HepG2 (cell line): ENCODE results near the gene TWIST2. TPM values are rescaled to one million over a fixed set of nuclear protein-coding genes. Genes with fewer than 3 reads are reported as not detected.

Source experiments
- ATAC-seq: fragments of 200-7000 bp; cut with Tn5 transposase; 3 replicates; pipeline ENCODE4 v1.9.1; 2020; ENCODE audit warnings: mild to moderate bottlenecking, moderate library complexity
- BruUV-seq: library from RNA; stranded (reverse); fragments of 400-500 nt; replicated peaks from 2 replicates; lab custom pipeline; 2021; lab: Mats Ljungman, UMichigan
- CTCF ChIA-PET: fragments of 300-600 bp; formaldehyde crosslinking; extraction: SDS; loops from one replicate; lab custom pipeline; 2021; ENCODE audit warnings: low total read pairs, inconsistent platforms, low intra/inter-chr PET ratio; lab: Yijun Ruan, JAX
- POLR2A ChIA-PET: fragments of 350-600 bp; sonication (Branson Sonifier 250); formaldehyde crosslinking; loops from one replicate; lab custom pipeline; 2020; ENCODE audit warnings: antibody characterized with exemption, inconsistent platforms; lab: Yijun Ruan, JAX
- DNase-seq: peaks from one replicate; pipeline ENCODE4 v3.0.0-alpha.2; 2015; ENCODE audit warnings: low spot score
- FAIRE-seq: peaks from 3 replicates; lab custom pipeline; 2011; peaks lifted over from hg19 to GRCh38; lab: Jason Lieb, UNC
- H2AFZ ChIP-seq: one replicate; pipeline ENCODE4 v1.6.1; 2011; ENCODE audit warnings: low read length, inconsistent platforms
- H3K27ac ChIP-seq: fragments of 300-600 bp; 3 replicates; pipeline ENCODE4 v1.8.0; 2011; ENCODE audit warnings: mixed run types, mild to moderate bottlenecking, mixed read lengths, low read length, inconsistent platforms; ENCODE audit not compliant: insufficient read depth; ENCODE audit errors: extremely low read length
- H3K27me3 ChIP-seq, 2 experiments: fragments of 200-600 bp in 1 of 2; 2 replicates in 1 of 2; 3 replicates in 1 of 2; pipeline versions ENCODE4 v1.6.0 to v1.8.0; 2011; ENCODE audit warnings: low read length in 2 of 2, mild to moderate bottlenecking in 2 of 2, moderate library complexity in 2 of 2, inconsistent platforms in 1 of 2; ENCODE audit not compliant: insufficient read depth in 2 of 2, control insufficient read depth in 1 of 2
- H3K36me3 ChIP-seq, 2 experiments: fragments of 200-600 bp in 1 of 2; replicated peaks in 1 of 2; 2 replicates in 1 of 2; 3 replicates in 1 of 2; pipeline versions ENCODE4 v1.5.1 to v1.8.0; 2011; ENCODE audit warnings: low read length in 2 of 2, inconsistent platforms in 1 of 2; ENCODE audit not compliant: insufficient read depth in 2 of 2, control insufficient read depth in 1 of 2
- H3K4me1 ChIP-seq: 2 replicates; pipeline ENCODE4 v1.5.1; 2012; ENCODE audit warnings: low read length, inconsistent platforms; ENCODE audit not compliant: insufficient read depth
- H3K4me2 ChIP-seq: 2 replicates; pipeline ENCODE4 v1.6.0; 2011; ENCODE audit warnings: low read depth, low read length, inconsistent platforms
- H3K4me3 ChIP-seq, 3 experiments: fragments of 200-600 bp in 1 of 3; sonication (generic), shearing (Covaris generic) in 1 of 3; replicated peaks in 1 of 3; 2 replicates each; pipeline ENCODE4 v1.5.1; 2011 to 2016; ENCODE audit warnings: low read length in 3 of 3, inconsistent platforms in 2 of 3, low read depth in 2 of 3, mild to moderate bottlenecking in 2 of 3, control low read depth in 1 of 3, mixed read lengths in 1 of 3; ENCODE audit not compliant: insufficient read depth in 1 of 3
- H3K79me2 ChIP-seq: one replicate; pipeline ENCODE4 v1.6.1; 2011; ENCODE audit warnings: low read length, inconsistent platforms; ENCODE audit not compliant: insufficient read depth
- H3K9ac ChIP-seq: 2 replicates; pipeline ENCODE4 v1.6.0; 2011; ENCODE audit warnings: mild to moderate bottlenecking, low read depth, low read length, inconsistent platforms; ENCODE audit not compliant: insufficient read depth
- H3K9me3 ChIP-seq: 2 replicates; pipeline ENCODE4 v1.5.1; 2012; ENCODE audit warnings: mild to moderate bottlenecking, low read length
- H4K20me1 ChIP-seq: 2 replicates; pipeline ENCODE4 v1.6.0; 2011; ENCODE audit warnings: inconsistent platforms, mild to moderate bottlenecking, low read length, moderate library complexity; ENCODE audit not compliant: insufficient read depth
- JARID2 ChIP-seq: sonication (generic); formaldehyde crosslinking; IDR thresholded peaks from 2 replicates; pipeline ENCODE4 v1.8.1; 2023; ENCODE audit warnings: missing genetic modification reagents, inconsistent platforms; ENCODE audit not compliant: insufficient replicate concordance
- MAFF ChIP-seq: IDR thresholded peaks from 2 replicates; pipeline ENCODE4 v1.6.1; 2011; ENCODE audit warnings: low read depth, low read length, improper control_type of control experiment
- MAFG ChIP-seq: sonication (generic); formaldehyde crosslinking; IDR thresholded peaks from 2 replicates; pipeline ENCODE4 v1.5.1; 2020; ENCODE audit warnings: mild to moderate bottlenecking, missing genetic modification reagents
- MAFK ChIP-seq, 2 experiments: IDR thresholded peaks in 1 of 2; conservative IDR thresholded peaks in 1 of 2; 2 replicates each; pipeline ENCODE4 v1.6.1; 2011; ENCODE audit warnings: improper control_type of control experiment in 2 of 2, low read length in 2 of 2
- PHB2 ChIP-seq: fragments of 450-650 bp; IDR thresholded peaks from 2 replicates; pipeline ENCODE4 v1.6.1; 2018; ENCODE audit not compliant: partially characterized antibody
- STAG1 ChIP-seq: sonication (generic); formaldehyde crosslinking; IDR thresholded peaks from 2 replicates; pipeline ENCODE4 v1.4.0; 2020; ENCODE audit warnings: missing genetic modification reagents
- ZNF879 ChIP-seq: sonication (generic); formaldehyde crosslinking; IDR thresholded peaks from 2 replicates; pipeline ENCODE4 v1.8.1; 2023; ENCODE audit warnings: missing genetic modification reagents
- WGBS: methylation state at CpG from one replicate; pipeline ENCODE4 v1.1.6; 2017; ENCODE audit warnings: low lambda C conversion rate; 5-methylcytosine and 5-hydroxymethylcytosine counted together
- in situ Hi-C: cut with HindIII; loops from 2 replicates; pipeline ENCODE4 v1.10.0; 2017; ENCODE audit warnings: low pct_unique_long_range_greater_than_20kb; ENCODE audit not compliant: extremely low pct_ligation_motif_present
- intact Hi-C: fragments of 100-400 bp; cut with micrococcal nuclease; formaldehyde crosslinking; loops from one replicate; pipeline ENCODE4 v1.10.0; 2022; ENCODE audit not compliant: unreplicated experiment
- polyA plus RNA-seq, 8 experiments: library from polyadenylated mRNA; depleted of rRNA in 3 of 8; stranded (reverse) in 7 of 8; unstranded in 1 of 8; fragments of >200 nt; fragmentation: Illumina TruSeq in 4 of 8; extraction: Trizol in 4 of 8; gene quantifications; 2 replicates each; pipeline versions ENCODE4 v1.2.1 to v1.2.3, GENCODE V29; 2011 to 2016; ENCODE audit warnings: low read depth in 4 of 8, missing spikeins in 1 of 8, mixed read lengths in 1 of 8; ENCODE audit not compliant: insufficient read depth in 1 of 8
- total RNA-seq, 5 experiments: library from RNA; depleted of rRNA; stranded (reverse); fragments of >200 nt; fragmentation: Illumina TruSeq; extraction: Trizol; gene quantifications; 2 replicates each; pipeline ENCODE4 v1.2.3, GENCODE V29; 2016; ENCODE audit warnings: low read depth in 1 of 5
- TF ChIP-seq, protein P1 (sequence below): sonication (generic); formaldehyde crosslinking; IDR thresholded peaks from 2 replicates; pipeline ENCODE4 v1.5.0; 2020; ENCODE audit warnings: mild to moderate bottlenecking, low read depth, missing genetic modification reagents, borderline replicate concordance
- TF ChIP-seq, protein P2 (sequence below): sonication (generic); formaldehyde crosslinking; IDR thresholded peaks from 2 replicates; pipeline ENCODE4 v1.8.0; 2023; ENCODE audit warnings: mild to moderate bottlenecking, missing genetic modification reagents
- TF ChIP-seq, protein P3 (sequence below): sonication (generic); formaldehyde crosslinking; IDR thresholded peaks from 2 replicates; pipeline ENCODE4 v1.8.0; 2022; ENCODE audit warnings: mild to moderate bottlenecking, missing genetic modification reagents, moderate library complexity

Gene TWIST2
- total and polyA plus RNA-seq, 2 of the 13 experiments (the other 11 are each of a cell fraction or from before 2014, with no cell fraction given) = 0.08 to 0.11 TPM

DNA sequence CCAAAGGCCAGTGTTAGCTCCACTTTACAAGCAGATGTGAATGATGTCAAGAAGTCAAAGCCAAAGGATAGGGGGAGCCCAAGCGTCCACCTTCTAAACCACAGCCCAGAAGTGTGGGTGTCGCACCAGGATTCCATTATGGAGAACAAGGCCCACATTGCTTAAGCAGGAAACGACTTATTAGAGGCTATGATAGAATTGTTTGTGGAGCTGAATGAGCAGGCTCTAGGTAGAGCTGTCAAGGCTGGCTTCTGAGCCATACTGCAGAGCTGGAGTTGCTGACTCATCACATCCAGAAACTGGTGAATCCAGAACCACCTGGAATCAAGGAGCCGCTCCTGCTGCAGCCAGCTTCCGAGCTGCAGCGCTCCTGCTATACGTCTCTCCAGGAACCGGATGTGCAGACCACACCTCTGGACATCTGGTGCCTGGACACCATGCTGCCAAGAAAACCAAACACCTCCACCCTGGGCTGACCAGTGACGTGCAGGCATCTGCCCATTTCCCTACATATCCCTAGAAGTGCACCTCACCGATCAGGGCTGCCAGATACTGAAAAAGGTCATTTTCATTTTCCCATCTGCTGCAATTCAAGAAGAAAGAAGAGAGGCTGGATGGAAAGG, 6.2 kb upstream of the TWIST2 start:
- DNase-seq = no peak
- H3K4me2 ChIP-seq = no peak overlapping the region
- no peaks in the 10 kb centered on the region for H4K20me1 ChIP-seq
- no peak overlapping the region for H3K4me3 ChIP-seq
- 41% methylated on average over 10 of the region's 10 CpGs for WGBS
- H3K27ac ChIP-seq = no peak overlapping the region
- in situ Hi-C loops = no loop called here
- FAIRE-seq = no peak
- H3K4me1 ChIP-seq = no peaks in the 10 kb centered on the region
- H2AFZ ChIP-seq = no peak overlapping the region
- H3K79me2 ChIP-seq = no peaks in the 10 kb centered on the region
- no peak for ATAC-seq
- no TSS peak for BruUV-seq
- TF ChIP-seq MAFK (conservative IDR thresholded peaks at IDR 0.05 in 1 of 2, IDR thresholded peaks at IDR 0.05 in 1 of 2; ENCODE audit: low read length in 2 of 2) (peak; percentile 97 to 98), MAFG (CRISPR knock-in tag) (peak; percentile 32; the same call in 1 of the 2 replicates), PHB2 (no peak), MAFF (peak; percentile 94), JARID2 (CRISPR knock-in tag) (no peak), STAG1 (peak; percentile 33), ZNF879 (no peak)
- TF ChIP-seq, protein P1, sequence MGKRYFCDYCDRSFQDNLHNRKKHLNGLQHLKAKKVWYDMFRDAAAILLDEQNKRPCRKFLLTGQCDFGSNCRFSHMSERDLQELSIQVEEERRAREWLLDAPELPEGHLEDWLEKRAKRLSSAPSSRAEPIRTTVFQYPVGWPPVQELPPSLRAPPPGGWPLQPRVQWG (CRISPR knock-in tag) = no peak
- TF ChIP-seq, protein P2, sequence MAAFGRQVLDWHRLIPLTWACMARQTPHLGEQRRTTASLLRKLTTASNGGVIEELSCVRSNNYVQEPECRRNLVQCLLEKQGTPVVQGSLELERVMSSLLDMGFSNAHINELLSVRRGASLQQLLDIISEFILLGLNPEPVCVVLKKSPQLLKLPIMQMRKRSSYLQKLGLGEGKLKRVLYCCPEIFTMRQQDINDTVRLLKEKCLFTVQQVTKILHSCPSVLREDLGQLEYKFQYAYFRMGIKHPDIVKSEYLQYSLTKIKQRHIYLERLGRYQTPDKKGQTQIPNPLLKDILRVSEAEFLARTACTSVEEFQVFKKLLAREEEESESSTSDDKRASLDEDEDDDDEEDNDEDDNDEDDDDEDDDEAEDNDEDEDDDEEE (CRISPR knock-in tag) = no peak
- TF ChIP-seq, protein P3, sequence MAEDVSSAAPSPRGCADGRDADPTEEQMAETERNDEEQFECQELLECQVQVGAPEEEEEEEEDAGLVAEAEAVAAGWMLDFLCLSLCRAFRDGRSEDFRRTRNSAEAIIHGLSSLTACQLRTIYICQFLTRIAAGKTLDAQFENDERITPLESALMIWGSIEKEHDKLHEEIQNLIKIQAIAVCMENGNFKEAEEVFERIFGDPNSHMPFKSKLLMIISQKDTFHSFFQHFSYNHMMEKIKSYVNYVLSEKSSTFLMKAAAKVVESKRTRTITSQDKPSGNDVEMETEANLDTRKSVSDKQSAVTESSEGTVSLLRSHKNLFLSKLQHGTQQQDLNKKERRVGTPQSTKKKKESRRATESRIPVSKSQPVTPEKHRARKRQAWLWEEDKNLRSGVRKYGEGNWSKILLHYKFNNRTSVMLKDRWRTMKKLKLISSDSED (CRISPR knock-in tag) = no peak
- H3K27me3 ChIP-seq = peaks cover 5 to 30% of the 10 kb centered on the region in 2 experiments; a peak in 4 of 5 replicates
- POLR2A ChIA-PET = no interaction called here
- no peak overlapping the region for H3K9ac ChIP-seq
- CTCF ChIA-PET = interaction anchor here (1.5 kb wide), 1 partner anchor 104 kb away, joined by 4 read pairs; no protein-coding TSS in a partner anchor
- no peaks in the 10 kb centered on the region for H3K9me3 ChIP-seq
- intact Hi-C loops = no loop called here
- H3K36me3 ChIP-seq = no peaks in the 10 kb centered on the region
